Chondrocyte (in vitro differentiated cells): ENCODE results near the gene CYTH3. TPM values are rescaled to one million over a fixed set of nuclear protein-coding genes. Genes with fewer than 3 reads are reported as not detected.

Experiments used
- DNase-seq: peaks from one replicate; pipeline ENCODE4 v3.0.0; 2021; ENCODE audit warnings: mixed read lengths, low spot score
- H3K27ac Mint-ChIP-seq: one replicate; pipeline ENCODE4 v1.8.0; 2021; ENCODE audit warnings: mild to moderate bottlenecking, moderate library complexity, mixed read lengths; ENCODE audit not compliant: unreplicated experiment
- H3K27me3 Mint-ChIP-seq: 2 replicates; pipeline ENCODE4 v1.8.0; 2021; ENCODE audit warnings: low read depth, mixed read lengths
- H3K36me3 Mint-ChIP-seq: 2 replicates; pipeline ENCODE4 v1.8.0; 2021; ENCODE audit warnings: low read depth, mixed read lengths
- H3K4me1 Mint-ChIP-seq: 2 replicates; pipeline ENCODE4 v1.8.0; 2021; ENCODE audit warnings: low read depth, mild to moderate bottlenecking, mixed read lengths
- H3K4me3 Mint-ChIP-seq: one replicate; pipeline ENCODE4 v1.8.0; 2021; ENCODE audit warnings: mild to moderate bottlenecking, moderate library complexity, mixed read lengths; ENCODE audit not compliant: unreplicated experiment
- H3K9me3 Mint-ChIP-seq: 2 replicates; pipeline ENCODE4 v1.8.0; 2021; ENCODE audit warnings: low read depth, mixed read lengths
- total RNA-seq: library from RNA; stranded (reverse); gene quantifications from 3 replicates; pipeline ENCODE4 v1.2.1, GENCODE V29; 2021
- TF ChIP-seq, protein P1 (sequence below): fragments of 200-600 bp; sonication (generic); IDR thresholded peaks from 2 replicates; pipeline ENCODE4 v1.5.0; 2021; ENCODE audit warnings: antibody characterized with exemption, mild to moderate bottlenecking, moderate library complexity

The CYTH3 gene
- total RNA-seq, 1 donor from 2014 or later, result 58.4 TPM

DNA sequence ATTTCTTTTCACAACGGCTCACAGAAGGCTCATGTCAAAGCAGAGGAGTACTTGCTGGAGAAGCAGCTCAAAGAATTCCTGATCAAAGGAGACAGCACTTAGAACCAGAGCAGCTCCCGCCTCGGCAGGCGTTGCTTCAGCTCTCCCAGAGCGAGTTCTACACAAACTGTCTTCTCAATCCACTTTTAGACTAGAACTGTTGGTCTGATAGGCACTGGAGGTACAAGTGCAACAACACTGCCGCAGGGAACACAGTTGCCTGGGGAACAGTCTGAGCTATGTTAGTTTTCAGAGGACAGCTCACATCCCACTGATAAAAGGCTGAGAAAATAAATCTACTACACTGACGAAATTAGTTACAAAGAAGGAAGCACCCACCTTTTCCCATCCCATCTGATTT is 35.4 kb downstream of the CYTH3 start:
- Mint-ChIP-seq H3K9me3 (no peaks in the 10 kb centered on the region), H3K36me3 (peaks cover 2% of the 10 kb centered on the region), H3K4me3 (no peak overlapping the region), H3K4me1 (peaks cover 65% of the 10 kb centered on the region), H3K27ac (peak overlapping the region; percentile 52), H3K27me3 (no peaks in the 10 kb centered on the region)
- no peak for DNase-seq
- TF ChIP-seq, protein P1, sequence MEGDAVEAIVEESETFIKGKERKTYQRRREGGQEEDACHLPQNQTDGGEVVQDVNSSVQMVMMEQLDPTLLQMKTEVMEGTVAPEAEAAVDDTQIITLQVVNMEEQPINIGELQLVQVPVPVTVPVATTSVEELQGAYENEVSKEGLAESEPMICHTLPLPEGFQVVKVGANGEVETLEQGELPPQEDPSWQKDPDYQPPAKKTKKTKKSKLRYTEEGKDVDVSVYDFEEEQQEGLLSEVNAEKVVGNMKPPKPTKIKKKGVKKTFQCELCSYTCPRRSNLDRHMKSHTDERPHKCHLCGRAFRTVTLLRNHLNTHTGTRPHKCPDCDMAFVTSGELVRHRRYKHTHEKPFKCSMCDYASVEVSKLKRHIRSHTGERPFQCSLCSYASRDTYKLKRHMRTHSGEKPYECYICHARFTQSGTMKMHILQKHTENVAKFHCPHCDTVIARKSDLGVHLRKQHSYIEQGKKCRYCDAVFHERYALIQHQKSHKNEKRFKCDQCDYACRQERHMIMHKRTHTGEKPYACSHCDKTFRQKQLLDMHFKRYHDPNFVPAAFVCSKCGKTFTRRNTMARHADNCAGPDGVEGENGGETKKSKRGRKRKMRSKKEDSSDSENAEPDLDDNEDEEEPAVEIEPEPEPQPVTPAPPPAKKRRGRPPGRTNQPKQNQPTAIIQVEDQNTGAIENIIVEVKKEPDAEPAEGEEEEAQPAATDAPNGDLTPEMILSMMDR, result no peak

DNA sequence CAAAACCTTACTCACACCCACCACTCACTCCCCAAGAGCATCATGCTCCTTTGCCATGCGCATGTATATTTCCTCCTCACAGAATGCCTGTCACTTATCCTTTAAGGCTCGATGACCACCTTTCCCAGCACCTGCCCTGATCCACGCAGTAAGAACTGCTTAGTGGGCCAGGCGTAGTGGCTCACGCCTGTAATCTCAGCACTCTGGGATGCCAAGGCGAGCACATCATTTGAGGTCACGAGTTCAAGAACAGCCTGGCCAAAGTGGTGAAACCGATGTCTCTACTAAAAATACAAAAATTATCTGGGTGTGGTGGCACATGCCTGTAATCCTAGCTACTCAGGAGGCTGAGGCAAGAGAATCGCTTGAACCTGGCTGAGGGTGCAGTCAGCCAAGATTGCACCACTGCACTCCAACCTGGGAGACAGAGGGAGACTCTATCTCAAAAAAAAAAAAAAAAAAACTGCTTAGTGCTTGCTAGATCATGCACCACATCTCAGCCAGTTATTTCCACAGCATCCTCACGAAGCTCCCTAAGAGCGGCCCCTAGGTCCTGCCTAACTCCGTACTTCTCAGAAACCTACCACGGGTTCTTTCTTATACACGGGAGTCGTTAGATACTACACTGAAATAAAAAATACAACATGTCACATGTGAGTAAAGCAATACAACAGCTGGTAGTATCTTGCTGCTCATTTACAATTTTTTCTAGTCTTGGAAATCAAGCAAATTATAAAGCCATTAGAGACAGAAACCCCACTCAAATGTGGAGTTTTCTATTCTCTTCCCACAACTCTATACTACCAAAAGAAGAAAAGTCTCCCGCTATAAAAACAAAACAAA is 37.2 kb downstream of the CYTH3 start:
- H3K36me3 Mint-ChIP-seq, result peaks cover 2% of the 10 kb centered on the region
- no peaks in the 10 kb centered on the region for H3K27me3 Mint-ChIP-seq
- H3K9me3 Mint-ChIP-seq, result no peaks in the 10 kb centered on the region
- TF ChIP-seq, protein P1, result no peak
- H3K4me3 Mint-ChIP-seq, result no peak overlapping the region
- no peak for DNase-seq
- H3K4me1 Mint-ChIP-seq, result peaks cover 67% of the 10 kb centered on the region
- no peak overlapping the region for H3K27ac Mint-ChIP-seq

DNA sequence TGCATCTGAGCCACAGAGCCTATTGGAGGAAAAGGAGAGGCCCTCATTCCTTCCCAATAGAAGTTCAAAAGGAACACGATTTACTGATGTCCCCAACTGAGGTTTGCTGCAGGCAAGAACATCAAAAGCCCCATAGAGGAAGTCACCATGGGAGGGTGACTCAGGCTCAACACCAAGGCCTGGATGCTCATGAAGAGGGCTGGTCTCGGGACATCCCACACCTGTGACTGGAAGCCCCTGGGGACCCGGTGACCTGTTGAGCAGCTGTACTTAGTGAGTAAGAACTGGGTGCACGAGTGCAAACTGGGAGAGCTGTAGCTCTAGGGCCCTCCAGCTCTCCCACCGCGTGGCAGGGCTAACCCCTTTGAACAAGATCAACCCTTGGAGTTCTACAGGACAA is 38.0 kb downstream of the CYTH3 start:
- DNase-seq, result no peak
- TF ChIP-seq, protein P1, result no peak
- Mint-ChIP-seq H3K27ac (no peak overlapping the region), H3K4me3 (no peak overlapping the region), H3K36me3 (peaks cover 2% of the 10 kb centered on the region), H3K27me3 (no peaks in the 10 kb centered on the region), H3K9me3 (no peaks in the 10 kb centered on the region), H3K4me1 (peaks cover 68% of the 10 kb centered on the region)

DNA sequence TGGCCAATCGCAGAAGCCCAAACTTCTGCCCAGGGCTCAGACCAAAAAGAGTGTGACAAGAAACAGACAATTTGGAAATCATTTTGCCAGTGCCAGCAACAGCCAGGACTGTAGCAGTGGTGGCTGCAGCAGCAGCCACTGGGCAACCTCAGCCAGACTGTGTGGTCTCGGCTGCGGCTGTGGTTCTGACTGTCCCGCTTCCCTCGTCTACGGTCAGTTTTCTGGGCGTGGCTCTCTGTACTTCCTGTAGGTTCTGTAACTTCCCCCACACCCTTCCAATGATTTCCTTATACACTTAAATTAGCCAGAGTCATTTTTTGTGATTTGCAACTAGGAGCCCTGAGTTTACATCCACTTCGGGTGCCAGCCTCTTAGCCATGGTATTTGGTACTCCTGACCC is 39.9 kb downstream of the CYTH3 start:
- peak overlapping the region; percentile 1 for H3K27ac Mint-ChIP-seq

DNA sequence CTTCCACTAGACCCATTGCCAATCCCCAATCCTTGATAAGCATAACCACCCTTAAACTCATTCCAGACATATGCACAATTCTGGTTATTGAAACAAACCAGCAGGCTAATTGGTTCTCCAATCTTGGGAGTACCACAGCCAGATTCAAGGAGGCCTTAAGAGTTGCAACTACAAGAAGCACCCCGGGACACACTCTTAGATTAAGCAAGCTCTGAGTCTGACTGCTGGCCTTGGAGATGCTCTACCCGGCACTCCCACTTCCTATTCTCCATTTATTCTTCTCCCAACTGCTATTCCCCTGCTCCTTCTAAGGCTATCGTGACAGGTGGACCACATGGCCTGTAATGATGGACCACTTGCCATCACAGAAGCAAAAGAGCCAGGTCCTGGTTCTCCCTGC is 40.3 kb downstream of the CYTH3 start:
- DNase-seq, result no peak
- no peak overlapping the region for H3K4me3 Mint-ChIP-seq
- no peaks in the 10 kb centered on the region for H3K36me3 Mint-ChIP-seq
- TF ChIP-seq, protein P1, result no peak
- no peaks in the 10 kb centered on the region for H3K9me3 Mint-ChIP-seq
- no peaks in the 10 kb centered on the region for H3K27me3 Mint-ChIP-seq
- peaks cover 77% of the 10 kb centered on the region for H3K4me1 Mint-ChIP-seq
- H3K27ac Mint-ChIP-seq, result no peak overlapping the region

More for the DNA sequence above, 39.9 kb downstream of the CYTH3 start:
- Mint-ChIP-seq H3K4me1 (peaks cover 74% of the 10 kb centered on the region), H3K27me3 (no peaks in the 10 kb centered on the region), H3K9me3 (no peaks in the 10 kb centered on the region), H3K36me3 (no peaks in the 10 kb centered on the region), H3K4me3 (no peak overlapping the region)
- no peak for DNase-seq
- TF ChIP-seq, protein P1, result no peak
